HG03520 (cell line): Measurements from ENCODE around the gene FGF21.
"Not testable (repeated sequence)": the region's sequence is repeated elsewhere in the genome, so short reads cannot be mapped to it uniquely, and the experiment has no call there.

Experiments used
- ATAC-seq: cut with Tn5 transposase; IDR thresholded peaks from one replicate; pipeline ENCODE4 v1.9.1; 2021; ENCODE audit warnings: mild to moderate bottlenecking, moderate library complexity; ENCODE audit not compliant: unreplicated experiment

The FGF21 gene

DNA sequence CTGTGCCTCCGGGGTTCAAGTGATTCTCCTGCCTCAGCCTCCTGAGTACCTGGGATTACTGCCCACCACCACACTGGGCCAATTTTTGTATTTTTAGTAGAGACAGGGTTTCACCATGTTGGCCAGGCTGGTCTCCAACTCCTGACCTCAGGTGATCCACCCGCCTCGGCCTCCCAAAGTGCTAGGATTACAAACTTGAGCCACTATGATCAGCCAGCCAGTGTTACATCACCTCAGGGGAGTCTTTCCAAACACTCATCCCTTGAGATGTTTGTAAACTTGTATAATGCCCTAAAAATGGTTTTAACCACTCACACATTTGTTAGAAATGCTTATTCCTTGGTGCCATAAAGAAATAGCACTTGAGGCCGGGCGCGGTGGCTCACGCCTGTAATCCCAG, 31.1 kb downstream of the FGF21 start:
- not testable (repeated sequence) for ATAC-seq

DNA sequence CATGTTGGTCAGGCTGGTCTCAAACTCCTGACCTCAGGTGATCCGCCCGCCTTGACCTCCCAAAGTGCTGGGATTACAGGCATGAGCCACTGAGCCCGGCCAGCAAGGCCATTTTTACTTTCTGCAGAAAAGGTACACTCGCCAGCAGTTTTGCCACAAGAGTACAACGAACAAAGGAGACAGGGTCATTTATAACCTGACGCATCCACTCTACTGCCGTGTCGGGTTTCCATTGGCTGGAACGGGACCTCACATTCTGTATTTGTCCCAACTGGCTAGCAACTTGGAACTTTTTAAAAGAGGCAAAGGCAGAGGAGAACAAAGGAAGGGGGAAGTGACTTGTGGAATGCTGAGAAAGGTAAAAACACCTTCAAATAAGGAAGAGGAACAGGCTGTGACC, 32.0 kb downstream of the FGF21 start:
- ATAC-seq = not testable (repeated sequence)

DNA sequence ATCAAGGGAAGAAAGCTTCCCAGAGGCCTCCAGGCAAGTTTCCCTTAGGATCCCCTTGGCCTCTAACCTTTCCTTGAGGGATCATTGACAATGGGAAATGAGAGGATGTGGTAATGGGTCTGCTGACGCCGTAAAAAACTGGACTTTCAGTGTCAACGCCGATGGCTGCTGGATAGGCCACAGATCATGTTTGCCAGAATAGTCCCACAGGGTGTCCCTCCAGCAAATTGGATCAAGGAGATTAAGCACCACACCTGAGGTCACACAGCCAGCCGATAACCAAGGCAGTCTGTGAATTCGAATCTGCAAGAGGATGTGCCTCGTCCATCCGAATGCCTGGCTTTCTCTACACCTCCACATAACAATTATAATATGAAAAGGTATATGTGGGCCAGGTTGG, 37.9 kb downstream of the FGF21 start:
- ATAC-seq = no peak

DNA sequence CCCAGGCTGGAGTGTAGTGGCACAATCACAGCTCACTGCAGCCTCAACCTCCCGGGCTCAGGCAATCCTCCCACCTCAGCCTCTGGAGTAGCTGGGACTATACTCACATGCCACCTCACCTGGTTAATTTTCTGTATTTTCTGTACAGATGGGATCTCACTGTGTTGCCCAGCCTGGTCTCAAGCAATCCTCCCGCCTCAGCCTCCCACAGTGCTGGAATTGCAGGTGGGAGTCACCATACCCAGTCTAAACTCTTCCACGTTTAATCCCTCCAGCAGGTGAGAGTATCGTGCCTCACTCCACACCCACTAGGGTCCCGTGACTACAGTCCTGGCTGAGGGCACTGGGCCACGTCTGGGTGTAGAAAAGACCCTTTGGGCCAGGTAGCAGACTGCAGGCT, 39.0 kb downstream of the FGF21 start:
- ATAC-seq = no peak

DNA sequence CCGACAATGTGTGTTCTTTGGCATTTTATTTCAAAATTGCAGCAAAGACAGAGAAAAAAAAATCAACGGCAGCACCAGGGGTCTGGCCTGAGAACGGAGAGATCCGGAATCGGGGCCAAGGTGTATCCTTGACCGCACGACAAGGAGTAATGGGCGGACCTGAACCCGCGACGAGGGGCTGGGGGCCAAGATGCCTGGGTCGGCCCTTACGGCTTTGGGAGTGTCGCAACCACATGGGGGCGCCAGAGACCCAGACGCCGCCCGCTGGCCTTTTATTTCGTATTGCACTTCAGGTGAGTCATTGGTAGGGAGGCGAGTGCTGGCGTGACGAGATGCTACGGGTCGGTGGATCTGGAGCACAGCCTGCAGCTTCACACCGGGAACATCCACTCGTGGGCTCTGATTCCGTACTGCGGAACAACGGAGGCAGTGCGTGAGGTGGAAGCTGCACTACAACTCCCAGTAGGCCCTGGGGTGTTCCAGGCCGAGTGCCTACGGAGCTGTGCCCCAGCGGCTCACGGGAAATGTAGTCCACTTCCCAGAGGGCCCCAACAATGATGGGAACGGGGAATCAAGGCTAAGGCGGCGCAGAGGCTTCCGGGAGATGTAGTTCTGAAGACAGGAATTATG, 39.8 kb downstream of the FGF21 start:
- ATAC-seq = peak; percentile 58

DNA sequence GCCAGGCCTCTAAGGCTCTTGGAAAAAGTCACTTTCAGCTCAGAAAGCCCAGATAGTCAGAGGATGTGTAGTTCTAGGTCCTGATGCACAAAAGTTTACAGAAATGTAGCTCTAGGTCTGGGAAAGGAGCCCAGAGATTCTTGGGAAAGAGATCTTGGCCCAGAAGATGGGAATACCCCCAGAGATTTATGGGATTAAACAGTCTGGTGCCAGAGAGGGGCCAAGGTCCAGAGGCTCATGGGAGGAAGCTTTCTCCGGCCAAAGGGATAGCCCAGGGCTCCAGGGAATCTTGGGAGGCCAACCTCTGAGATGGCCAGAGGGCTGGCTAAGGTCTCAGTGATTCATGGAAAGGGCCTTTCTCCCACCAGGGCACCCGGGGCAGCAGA, 40.4 kb downstream of the FGF21 start:
- no peak for ATAC-seq

DNA sequence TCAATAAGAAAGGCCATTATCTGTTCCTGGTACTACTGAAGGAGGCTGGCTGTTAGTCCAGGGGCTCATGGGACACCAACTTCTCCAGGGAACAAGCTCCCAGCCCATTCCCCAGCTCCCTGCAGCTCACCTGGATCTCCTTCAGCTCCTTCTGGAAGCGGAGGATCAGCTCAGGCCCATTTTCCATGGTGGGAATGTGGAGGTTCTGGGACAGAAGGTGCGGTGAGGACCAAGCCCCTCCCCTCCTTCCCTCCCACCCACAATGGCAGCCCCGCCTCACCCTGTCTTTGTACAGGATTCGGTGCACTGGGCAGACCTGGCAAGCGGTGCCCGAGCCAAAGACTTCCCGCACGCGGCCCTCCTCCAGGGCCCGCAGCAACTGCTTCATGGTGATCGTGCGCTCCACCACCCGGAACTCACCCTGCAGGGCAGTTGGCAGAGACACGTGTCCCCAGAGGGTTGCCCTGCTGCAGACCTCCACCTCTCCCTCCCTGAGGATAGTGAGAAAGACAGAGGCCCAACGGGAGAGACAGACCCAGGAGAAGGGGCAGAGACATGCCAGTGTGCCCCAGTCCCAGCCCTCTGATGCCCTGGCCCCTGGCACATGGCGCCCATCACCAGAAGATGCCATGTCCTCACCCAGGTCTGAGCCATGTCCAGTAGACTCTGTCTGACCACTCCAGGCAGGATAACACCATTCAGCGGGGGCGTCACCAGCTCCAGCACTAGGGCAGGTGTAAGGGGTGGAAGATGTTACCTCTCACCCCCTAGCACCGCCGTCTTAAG, 41.2 kb downstream of the FGF21 start:
- ATAC-seq = no peak

DNA sequence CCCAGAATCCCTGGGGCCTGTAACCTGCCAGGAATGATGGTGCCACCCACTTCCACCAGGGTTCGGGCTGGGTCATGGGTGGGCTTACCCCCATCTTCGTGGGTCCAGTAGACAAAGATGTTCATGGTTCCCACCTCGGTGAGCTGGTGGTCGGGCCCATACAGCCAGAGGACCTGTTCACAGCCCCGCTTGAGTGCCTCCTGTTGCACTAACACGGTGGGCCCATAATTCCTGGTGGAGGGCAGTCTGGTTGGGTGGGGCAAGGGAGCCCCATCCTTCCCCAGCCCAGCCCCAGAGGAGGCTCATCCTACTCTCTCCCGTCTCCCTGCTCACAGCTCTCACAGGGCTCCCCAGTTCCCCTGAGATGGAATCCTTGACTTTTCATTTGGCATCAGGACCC, 41.8 kb downstream of the FGF21 start:
- no peak for ATAC-seq

DNA sequence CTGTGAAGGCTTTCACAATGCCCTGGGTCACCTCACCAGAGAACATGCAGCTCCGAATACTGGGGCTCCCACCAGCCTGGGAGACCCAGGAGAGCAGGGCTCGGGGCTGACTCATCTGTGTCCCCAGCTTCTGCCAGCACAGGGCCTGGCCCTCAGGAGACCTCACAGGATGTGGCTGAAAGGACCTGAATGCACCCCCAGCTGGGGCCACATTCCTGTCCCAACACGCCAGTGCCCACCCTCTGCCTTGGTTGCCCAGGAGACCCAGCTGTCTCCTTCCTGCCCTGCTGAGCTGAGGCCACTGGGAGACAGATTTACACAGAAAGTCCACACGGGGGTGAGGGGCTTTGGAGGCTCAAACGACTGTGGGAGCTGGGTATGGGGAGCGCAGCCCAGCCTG, 43.6 kb downstream of the FGF21 start:
- no peak for ATAC-seq

DNA sequence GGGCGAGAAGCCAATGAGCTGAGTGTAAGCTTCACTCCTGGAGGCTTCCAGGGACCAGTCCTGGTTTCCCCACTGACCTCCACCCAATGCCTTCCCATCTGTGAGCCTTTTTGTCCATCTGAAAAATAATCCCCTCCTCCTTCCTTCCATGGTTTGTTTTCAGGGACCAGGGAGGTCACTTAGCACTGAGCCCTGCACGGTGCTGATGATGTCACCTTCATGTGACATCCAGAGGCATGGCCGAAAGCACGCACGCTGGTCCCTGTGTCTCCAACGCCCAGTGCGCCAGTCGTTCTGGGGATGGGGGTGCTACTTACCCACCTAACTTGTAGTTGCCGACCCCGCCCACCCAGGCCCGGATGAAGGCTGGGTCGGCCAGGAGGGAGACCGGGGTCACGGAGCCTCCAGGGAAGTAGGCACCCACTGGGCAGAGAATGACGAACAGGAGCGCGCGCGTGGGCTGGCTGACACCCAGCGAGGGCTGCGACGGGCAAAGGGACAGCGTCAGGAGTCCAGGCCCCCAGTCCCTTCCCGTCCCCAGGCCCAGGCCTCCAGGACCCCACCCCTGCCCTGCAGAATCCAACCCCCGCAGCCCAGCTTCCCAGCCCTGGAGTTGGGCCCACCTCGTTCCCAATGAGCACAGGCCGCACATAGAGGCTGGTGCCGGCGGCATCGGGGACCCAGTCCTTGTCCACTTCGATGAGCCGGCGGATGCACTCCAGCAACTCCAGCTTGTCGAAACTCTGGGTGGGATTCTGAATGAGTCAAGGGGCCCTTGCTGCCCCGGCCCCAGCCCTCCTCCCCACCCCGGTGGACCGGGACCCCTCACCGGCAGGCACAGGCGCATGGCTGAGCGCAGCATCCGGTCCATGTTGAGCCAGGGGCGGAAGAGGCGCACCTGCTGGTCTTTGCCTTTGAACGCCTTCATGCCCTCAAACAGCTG, 44.3 kb downstream of the FGF21 start:
- ATAC-seq = no peak

DNA sequence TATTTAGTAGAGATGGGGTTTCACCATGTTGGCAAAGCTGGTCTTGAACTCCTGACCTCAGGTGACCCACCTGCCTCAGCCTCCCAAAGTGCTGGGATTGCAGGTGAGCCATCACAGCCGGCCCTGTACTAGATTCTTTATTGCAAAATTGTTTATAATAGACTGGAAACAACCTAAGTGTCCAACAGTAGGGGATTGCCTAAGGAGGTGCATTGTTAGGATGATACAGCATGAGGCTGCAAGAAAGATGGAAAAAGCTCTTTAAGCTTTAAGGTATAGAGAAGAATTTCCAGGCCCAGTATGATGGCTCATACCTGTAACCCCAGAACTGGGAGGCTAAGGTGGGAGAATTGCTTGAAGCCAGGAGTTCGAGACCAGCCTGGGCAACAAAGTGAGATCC, 47.3 kb downstream of the FGF21 start:
- ATAC-seq = no peak

DNA sequence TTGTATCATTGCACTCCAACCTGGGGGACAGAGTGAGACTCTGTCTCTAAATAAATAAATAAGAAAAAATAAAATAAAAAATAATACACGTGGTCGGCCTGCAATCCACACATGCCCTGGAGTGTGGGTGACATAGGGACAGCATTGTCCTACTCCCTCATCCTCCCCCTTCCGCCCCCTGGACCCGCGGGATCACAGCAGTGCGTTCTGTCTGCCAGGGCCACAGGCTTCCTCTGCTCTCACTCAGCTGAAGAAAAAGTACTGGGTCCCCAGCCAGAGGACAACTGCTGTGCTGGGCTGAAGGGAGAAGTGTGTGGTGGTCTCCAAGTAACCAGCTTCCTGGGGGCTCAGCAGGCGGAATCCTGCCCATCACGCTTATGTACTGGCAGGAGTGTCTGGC, 49.2 kb downstream of the FGF21 start:
- no peak for ATAC-seq

DNA sequence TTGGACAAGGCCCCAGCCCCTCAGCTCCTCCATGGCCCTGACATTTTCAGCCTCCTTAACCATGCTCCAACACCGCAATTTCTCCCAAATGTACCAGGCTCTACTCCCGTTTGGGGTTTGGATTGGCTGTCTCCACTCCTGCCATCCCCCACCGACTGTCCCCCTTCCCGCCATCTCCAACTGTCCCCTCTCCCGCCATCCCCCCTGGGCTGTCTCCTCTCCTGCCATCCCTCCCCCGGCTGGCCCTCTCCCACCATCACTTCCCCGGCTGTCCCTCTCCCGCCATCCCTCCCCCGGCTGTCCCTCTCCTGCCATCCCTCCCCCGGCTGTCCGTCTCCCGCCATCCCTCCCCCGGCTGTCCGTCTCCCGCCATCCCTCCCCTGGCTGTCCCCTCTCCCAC, 50.1 kb downstream of the FGF21 start:
- ATAC-seq = no peak

DNA sequence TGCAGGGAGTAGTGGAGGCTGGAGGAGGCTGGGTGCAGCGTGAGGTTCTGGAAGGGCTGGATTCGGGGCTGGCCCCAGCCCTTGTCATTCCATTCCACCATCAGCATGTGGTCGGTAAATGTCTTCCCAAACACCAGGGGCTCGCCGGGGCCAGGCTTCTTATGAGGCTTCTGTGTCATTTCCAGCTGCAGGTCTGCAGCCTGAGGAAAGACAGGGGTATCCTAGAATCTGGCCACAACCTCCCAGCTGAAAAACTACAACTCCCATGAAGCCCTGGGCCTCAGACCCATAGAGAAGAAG, 51.1 kb downstream of the FGF21 start:
- ATAC-seq = no peak

DNA sequence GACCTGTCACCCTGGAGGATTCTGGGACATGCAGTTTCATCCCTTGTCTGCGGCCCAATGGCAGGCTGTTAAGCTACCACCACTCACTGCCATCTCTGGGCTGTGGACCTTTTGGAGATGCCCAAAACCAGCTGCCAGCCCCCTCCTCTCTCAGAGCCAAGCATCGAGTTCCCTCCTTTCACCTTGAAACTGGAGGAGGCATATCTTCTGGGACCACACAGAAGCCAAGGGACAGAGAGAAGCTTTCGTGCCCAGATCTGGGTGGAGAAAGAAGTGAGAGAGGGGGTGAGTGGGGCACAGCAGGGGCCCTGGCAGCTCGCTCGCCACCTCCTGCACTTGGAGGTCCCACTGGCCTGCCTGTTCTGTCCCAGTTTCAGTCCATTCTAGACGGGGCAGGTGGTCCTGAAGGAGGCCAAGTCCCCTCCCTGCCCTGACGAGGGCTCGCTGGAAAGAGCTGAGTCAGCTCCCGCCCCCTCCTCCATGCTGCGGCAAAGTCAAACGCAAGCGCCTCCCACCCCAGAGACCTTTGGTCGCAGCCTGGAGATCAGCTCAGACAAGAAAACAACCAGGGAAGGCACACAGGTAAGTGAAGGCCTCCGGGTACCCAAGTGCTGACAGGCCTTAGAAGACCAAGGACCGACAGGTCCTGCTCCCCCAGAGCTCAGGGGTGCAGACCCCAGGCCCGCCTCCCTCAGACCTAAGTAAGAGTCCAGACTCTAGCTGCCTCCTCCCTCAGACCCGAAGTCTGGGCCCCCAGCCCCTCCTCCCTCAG, 51.7 kb downstream of the FGF21 start:
- ATAC-seq = no peak

DNA sequence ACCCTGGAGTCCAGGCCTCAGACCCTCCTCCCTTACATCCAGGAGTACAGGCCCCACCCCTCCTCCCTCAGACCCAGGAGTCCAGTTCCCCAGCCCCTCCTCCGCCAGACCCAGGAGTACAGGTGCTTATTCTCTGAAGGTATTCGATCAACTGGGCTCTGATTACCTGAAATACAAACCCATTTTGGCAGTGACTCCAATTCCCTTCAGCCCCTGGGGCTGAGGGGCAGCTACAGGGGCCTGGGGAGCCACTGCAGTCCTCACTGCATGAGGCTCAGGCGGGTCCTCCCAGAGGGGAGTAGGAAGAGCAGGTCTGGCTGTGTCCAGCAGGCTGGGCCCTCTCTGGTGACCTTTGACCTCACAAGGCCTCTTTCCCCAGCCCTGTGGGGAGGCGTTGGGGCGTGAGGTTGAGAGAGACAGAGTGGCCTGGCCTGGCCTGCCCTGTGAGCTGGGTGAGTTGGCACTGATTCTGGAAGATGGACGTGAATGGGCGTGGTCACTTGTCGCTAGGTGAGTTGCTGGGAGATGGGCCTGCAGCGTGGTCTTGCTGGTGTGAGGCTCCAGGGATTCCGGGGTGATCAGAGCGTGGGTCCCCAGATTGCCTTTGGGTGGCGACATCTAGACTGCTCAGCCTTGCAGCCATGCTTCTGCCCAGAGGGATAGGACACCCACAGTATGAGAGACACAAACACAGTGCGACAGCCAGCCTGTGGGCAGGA, 52.4 kb downstream of the FGF21 start:
- ATAC-seq = no peak
